ENCODE measurements around the gene RENBP.

RENBP gene

DNA sequence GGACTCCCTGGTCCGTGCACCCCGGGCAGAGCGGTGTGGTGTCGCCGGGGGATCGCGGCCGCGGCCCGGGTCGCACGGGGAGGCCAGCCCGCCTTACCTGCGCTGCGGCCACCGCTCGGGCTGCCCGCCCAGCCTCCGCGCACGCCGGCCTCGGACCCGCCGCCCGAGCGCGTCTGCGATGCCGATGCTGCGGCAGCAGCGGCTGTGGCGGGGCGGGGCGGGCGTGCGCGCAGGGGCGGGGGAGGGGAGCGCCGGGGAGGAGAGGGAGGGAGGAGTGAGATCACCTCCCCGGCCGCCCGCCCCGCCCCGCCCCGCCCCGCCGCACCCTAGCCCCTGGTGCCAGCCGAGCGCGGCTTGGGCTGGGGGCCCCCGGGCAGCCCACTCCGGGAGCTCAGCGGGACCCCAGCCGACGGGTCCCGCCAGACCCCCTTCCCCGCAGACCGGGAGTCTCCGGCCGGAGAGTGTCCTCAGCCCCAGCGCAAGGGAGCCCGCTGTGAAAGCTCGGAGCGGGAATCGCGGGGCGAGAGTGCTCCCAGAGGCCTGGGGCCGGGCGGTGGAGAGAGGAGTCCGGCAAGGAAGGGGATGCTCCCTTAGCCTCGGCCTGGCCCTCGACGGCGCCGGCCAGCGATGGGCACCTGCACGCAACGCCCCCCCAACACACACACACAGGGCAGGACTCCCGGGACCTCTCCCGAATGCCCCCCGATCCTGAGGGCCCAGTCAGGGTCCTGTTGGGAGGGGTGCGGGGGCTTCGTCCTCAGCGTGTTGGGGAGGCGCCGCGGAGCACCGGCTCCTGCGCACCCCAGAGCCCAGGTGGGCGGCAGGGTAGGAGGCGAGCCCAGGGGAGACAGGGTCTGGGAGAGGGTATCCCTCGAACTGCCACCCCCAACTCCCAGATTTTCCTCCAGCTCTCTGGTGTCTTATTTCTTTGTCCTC lies 58.2 kb downstream of the RENBP start, which contains the start of gene L1CAM:
Gene L1CAM (minus strand): TSS at position 206 of the 936 bp plus-strand sequence. CDS start 10,337 bp downstream, outside the sequence.
- DNase-seq, result no peak

Data from left hindlimb (tissue), 1 donor.